IPS DF 6.9 (cell line): ENCODE data around the gene MX1.
"Not testable (repeated sequence)": the region's sequence is repeated elsewhere in the genome, so short reads cannot be mapped to it uniquely, and the experiment has no call there.

Experiments used
- DNase-seq: peaks from one replicate; pipeline ENCODE4 v3.0.0-alpha.2; 2013; ENCODE audit warnings: low read depth, low spot score
- H3K27ac ChIP-seq: one replicate; pipeline ENCODE4 v1.5.1; 2013; ENCODE audit warnings: low read length, control low read depth
- H3K27me3 ChIP-seq: 2 replicates; pipeline ENCODE4 v1.6.1; 2013; ENCODE audit warnings: mild to moderate bottlenecking, low read length; ENCODE audit not compliant: control insufficient read depth, insufficient read depth
- H3K36me3 ChIP-seq: 2 replicates; pipeline ENCODE4 v1.6.1; 2013; ENCODE audit warnings: low read length; ENCODE audit not compliant: control insufficient read depth, insufficient read depth
- H3K4me1 ChIP-seq: 2 replicates; pipeline ENCODE4 v1.6.1; 2013; ENCODE audit warnings: low read length; ENCODE audit not compliant: control insufficient read depth, insufficient read depth
- H3K4me3 ChIP-seq: 2 replicates; pipeline ENCODE4 v1.5.1; 2013; ENCODE audit warnings: mild to moderate bottlenecking, low read length
- H3K9me3 ChIP-seq: 2 replicates; pipeline ENCODE4 v1.6.1; 2013; ENCODE audit warnings: low read length, inconsistent platforms; ENCODE audit not compliant: control insufficient read depth, insufficient read depth
- WGBS: extraction: QIAGEN DNeasy Blood & Tissue Kit; methylation state at CpG from one replicate; pipeline ENCODE4 v1.1.7; 2013; ENCODE audit warnings: mixed read lengths, missing lambda C conversion rate; ENCODE audit not compliant: insufficient read length, insufficient coverage; 5-methylcytosine and 5-hydroxymethylcytosine counted together

The MX1 gene

GRCh38 chr21:41420998-41421397, 5.0 kb upstream of the MX1 start:
- H3K27ac ChIP-seq, H3K27me3 ChIP-seq, H3K9me3 ChIP-seq, H3K4me1 ChIP-seq, DNase-seq, H3K4me3 ChIP-seq, H3K36me3 ChIP-seq: not testable (repeated sequence)
- no CpG with 5 or more reads among the region's 8 CpGs for WGBS

GRCh38 chr21:41422546-41423304, 3.3 kb upstream of the MX1 start:
- no peak overlapping the region for H3K27ac ChIP-seq
- H3K36me3 ChIP-seq, result no peaks in the 10 kb centered on the region
- H3K4me3 ChIP-seq, result no peak overlapping the region
- peaks cover 4% of the 10 kb centered on the region for H3K4me1 ChIP-seq
- no CpG with 5 or more reads among the region's 19 CpGs for WGBS
- H3K9me3 ChIP-seq, result no peaks in the 10 kb centered on the region
- no peak for DNase-seq
- peaks cover 11% of the 10 kb centered on the region; the same call in 1 of the 2 replicates for H3K27me3 ChIP-seq

GRCh38 chr21:41423305-41423636, 2.8 kb upstream of the MX1 start:
- not testable (repeated sequence) for DNase-seq, H3K4me1 ChIP-seq, H3K27ac ChIP-seq, H3K36me3 ChIP-seq, H3K9me3 ChIP-seq, H3K4me3 ChIP-seq
- peaks cover 11% of the 10 kb centered on the region; the same call in 1 of the 2 replicates for H3K27me3 ChIP-seq
- WGBS, result no CpG with 5 or more reads among the region's 5 CpGs

GRCh38 chr21:41425588-41425953, 468 bp upstream of the MX1 start:
- WGBS, result no CpG with 5 or more reads among the region's 7 CpGs
- Histone ChIP-seq H3K9me3 (no peaks in the 10 kb centered on the region), H3K36me3 (no peaks in the 10 kb centered on the region), H3K4me1 (peaks cover 1% of the 10 kb centered on the region; the same call in 1 of the 2 replicates), H3K27me3 (peaks cover 11% of the 10 kb centered on the region; the same call in 1 of the 2 replicates), H3K4me3 (peak overlapping the region; percentile 28; the same call in 1 of the 2 replicates), H3K27ac (no peak overlapping the region)
- no peak for DNase-seq

DNA sequence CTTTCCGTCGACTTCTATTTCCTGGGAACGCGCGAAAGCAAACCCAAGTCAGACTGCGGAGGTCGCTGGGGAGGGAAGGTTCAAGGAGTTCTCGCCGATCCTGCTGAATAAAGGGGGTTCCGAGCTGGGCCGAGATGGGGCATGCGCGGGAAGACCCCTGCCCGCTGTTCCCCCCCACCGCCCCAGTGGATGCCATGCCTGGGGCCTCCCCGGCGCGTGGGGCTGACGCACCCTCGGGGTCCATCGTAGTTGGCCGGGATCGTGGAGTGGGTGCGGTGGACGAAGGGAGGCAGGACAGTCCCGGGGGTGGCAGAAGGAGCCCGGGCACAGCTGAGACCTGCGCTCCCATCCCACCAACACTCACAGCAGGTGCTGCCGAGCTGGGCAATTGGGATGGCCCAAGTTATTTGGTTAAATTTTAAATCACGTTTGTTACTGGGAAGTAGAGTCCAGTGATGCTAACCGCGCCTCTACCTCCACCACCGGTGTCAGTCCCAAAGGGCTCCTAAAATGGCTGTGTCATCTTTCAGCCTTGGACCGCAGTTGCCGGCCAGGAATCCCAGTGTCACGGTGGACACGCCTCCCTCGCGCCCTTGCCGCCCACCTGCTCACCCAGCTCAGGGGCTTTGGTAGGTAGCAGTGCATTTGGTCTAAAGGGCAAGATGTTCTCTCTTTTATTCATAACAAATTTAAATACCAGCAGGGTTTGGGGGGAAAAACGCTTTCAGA, 801 bp downstream of the MX1 start:
- no peak overlapping the region for H3K27ac ChIP-seq
- H3K36me3 ChIP-seq, result no peaks in the 10 kb centered on the region
- no CpG with 5 or more reads among the region's 41 CpGs for WGBS
- no peaks in the 10 kb centered on the region for H3K9me3 ChIP-seq
- no peak for DNase-seq
- peaks cover 1% of the 10 kb centered on the region; the same call in 1 of the 2 replicates for H3K4me1 ChIP-seq
- H3K4me3 ChIP-seq, result peak overlapping the region; percentile 28; the same call in 1 of the 2 replicates
- peaks cover 11% of the 10 kb centered on the region; the same call in 1 of the 2 replicates for H3K27me3 ChIP-seq

- Histone ChIP-seq H3K27me3 (peaks cover 11% of the 10 kb centered on the region; the same call in 1 of the 2 replicates), H3K36me3 (no peaks in the 10 kb centered on the region), H3K4me1 (peaks cover 1% of the 10 kb centered on the region; the same call in 1 of the 2 replicates), H3K27ac (no peak overlapping the region), H3K4me3 (no peak overlapping the region), H3K9me3 (no peaks in the 10 kb centered on the region)
- no peak for DNase-seq
- WGBS, result no CpG with 5 or more reads among the region's 8 CpGs
These were observed 1.5 kb downstream of the MX1 start for GRCh38 chr21:41427556-41427955.

DNA sequence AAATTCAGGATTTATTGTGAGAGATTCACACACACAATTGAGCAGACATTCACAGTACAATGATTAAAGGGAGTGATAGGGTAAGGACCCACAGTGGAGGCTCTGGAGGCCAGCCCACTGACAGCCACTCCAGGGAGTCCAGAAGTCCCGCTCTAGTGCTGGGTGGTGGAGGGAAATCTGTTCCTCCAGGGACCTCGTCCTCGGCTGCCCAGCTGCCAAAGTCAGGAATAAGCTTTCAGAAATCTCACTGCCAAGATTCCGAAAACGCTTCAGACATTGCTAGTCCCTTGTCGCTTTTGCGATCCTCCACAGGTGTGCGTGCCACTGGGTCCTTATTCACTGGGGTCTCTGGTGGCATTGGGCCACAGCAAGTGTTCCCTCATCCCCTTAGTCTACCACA, 2.3 kb downstream of the MX1 start:
- H3K4me1 ChIP-seq, result peaks cover 1% of the 10 kb centered on the region; the same call in 1 of the 2 replicates
- H3K36me3 ChIP-seq, result no peaks in the 10 kb centered on the region
- peaks cover 11% of the 10 kb centered on the region; the same call in 1 of the 2 replicates for H3K27me3 ChIP-seq
- H3K27ac ChIP-seq, result no peak overlapping the region
- no peaks in the 10 kb centered on the region for H3K9me3 ChIP-seq
- H3K4me3 ChIP-seq, result no peak overlapping the region
- no CpG with 5 or more reads among the region's 8 CpGs for WGBS
- DNase-seq, result no peak

DNA sequence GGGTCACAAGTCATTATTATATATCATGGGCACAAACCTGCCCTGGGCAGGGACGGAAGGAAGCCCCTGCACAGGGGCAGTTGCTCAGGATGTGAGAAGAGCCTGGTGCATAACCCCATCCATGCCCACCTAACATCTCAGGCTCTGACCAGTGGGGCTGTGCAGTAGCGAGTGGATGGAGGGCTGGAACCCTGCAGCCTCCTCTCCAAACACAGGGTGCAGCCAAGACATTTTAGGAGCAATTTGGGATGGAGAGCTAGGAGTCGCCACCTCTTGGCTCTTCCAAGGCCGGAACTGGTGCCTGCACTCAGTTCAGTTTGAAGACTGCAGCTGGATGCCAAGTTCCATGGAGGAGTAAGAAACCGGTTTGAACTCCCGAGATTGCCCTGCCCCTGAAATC, 2.8 kb downstream of the MX1 start:
- H3K9me3 ChIP-seq, result no peaks in the 10 kb centered on the region
- no peak overlapping the region for H3K27ac ChIP-seq
- H3K27me3 ChIP-seq, result peaks cover 11% of the 10 kb centered on the region; the same call in 1 of the 2 replicates
- no peaks in the 10 kb centered on the region for H3K36me3 ChIP-seq
- WGBS, result no CpG with 5 or more reads among the region's 6 CpGs
- peaks cover 1% of the 10 kb centered on the region; the same call in 1 of the 2 replicates for H3K4me1 ChIP-seq
- no peak for DNase-seq
- H3K4me3 ChIP-seq, result no peak overlapping the region

DNA sequence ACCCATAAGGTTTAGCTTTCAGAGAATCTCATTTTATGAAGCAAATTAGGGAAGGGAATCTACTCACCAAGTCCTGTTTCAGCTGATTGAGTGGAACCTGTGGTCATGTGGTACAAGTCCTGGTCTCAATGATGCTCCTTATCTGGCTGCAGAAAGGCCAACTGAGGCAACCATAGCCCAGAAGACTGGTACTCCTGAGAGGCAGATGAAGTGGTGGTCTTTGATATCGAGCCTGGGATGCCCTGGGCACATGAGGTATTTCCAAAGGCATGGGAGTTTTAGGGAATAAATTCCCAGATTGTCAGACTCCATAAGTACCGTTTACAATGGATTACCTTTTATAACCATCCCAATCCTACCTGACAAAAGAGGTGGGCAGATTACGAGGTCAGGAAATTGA, 3.3 kb downstream of the MX1 start:
- Histone ChIP-seq H3K4me1 (peaks cover 1% of the 10 kb centered on the region; the same call in 1 of the 2 replicates), H3K36me3 (no peaks in the 10 kb centered on the region)

GRCh38 chr21:41429925-41430491, 4.0 kb downstream of the MX1 start:
- no peak overlapping the region for H3K27ac ChIP-seq
- no peak for DNase-seq
- H3K36me3 ChIP-seq, result no peaks in the 10 kb centered on the region
- no CpG with 5 or more reads among the region's 9 CpGs for WGBS
- H3K27me3 ChIP-seq, result peaks cover 11% of the 10 kb centered on the region; the same call in 1 of the 2 replicates
- no peak overlapping the region for H3K4me3 ChIP-seq
- peaks cover 1% of the 10 kb centered on the region; the same call in 1 of the 2 replicates for H3K4me1 ChIP-seq
- no peaks in the 10 kb centered on the region for H3K9me3 ChIP-seq

More for the DNA sequence above, 3.3 kb downstream of the MX1 start:
- Histone ChIP-seq H3K27me3 (peaks cover 11% of the 10 kb centered on the region; the same call in 1 of the 2 replicates), H3K27ac (no peak overlapping the region), H3K9me3 (no peaks in the 10 kb centered on the region), H3K4me3 (no peak overlapping the region)
- WGBS, result no CpG with 5 or more reads among the region's 3 CpGs
- DNase-seq, result no peak
